ENCODE data around the gene NCKAP1.

GRCh38 chr2:182890773-182891378 lies 147.4 kb downstream of the NCKAP1 start:
- TF ChIP-seq ZFX (IDR thresholded peaks at IDR 0.05) (no peak), CTCF (conservative IDR thresholded peaks at IDR 0.05) (no peak)

Measured in C4-2B (cell line).